ENCODE measurements around the gene SEMA3C. TPM values are rescaled to one million over a fixed set of nuclear protein-coding genes. Genes with fewer than 3 reads are reported as not detected.

The SEMA3C gene
- total RNA-seq, 1 donor from 2014 or later: 68.6 TPM

DNA sequence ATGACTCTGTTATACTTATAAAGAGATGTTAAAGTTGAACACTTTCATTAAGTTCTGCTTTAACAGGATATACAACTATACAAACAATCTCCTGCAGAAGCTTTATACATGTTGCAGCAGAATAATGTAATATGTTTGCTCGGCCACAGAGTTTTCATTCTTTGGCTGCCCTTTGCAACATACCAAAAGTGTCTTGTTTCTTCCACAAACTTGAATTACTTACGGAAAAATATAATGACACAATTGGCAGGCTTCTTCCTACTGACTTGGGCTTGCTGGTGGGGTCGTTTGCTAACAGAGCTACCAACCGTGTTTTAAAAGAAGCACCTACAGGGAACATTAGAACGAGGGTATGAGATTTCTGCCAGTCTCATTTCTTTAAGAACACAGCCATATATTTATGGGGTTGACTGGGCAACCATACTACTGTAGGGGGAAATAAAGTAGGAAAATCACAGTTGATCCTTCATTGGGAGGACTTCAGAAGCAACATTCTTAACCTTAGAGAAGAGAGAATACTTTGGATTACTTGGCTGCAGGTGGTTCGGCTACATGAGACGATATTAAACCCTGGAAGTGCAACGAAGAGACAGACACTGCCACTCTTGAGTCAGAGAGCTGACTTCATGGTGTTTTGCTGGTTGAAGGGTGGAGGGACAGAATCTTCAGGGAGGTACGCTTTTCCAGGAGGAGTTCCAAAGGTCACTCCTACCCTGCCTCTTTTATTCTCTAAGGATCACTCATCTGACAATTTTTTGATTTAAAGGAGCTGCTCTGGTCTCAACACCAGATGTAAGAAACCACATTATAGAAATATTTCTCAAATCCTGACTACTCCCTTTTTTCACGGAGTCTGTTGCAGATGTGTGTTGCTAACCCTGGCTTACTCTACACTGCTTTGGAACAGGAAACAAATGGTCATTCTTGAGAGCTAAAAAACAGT, 123.9 kb downstream of the SEMA3C start:
- no peak for DNase-seq (ENCODE audit: low read depth)
- no peak overlapping the region for H3K4me3 ChIP-seq (ENCODE audit: low read depth, low read length)
- TF ChIP-seq, protein P1, sequence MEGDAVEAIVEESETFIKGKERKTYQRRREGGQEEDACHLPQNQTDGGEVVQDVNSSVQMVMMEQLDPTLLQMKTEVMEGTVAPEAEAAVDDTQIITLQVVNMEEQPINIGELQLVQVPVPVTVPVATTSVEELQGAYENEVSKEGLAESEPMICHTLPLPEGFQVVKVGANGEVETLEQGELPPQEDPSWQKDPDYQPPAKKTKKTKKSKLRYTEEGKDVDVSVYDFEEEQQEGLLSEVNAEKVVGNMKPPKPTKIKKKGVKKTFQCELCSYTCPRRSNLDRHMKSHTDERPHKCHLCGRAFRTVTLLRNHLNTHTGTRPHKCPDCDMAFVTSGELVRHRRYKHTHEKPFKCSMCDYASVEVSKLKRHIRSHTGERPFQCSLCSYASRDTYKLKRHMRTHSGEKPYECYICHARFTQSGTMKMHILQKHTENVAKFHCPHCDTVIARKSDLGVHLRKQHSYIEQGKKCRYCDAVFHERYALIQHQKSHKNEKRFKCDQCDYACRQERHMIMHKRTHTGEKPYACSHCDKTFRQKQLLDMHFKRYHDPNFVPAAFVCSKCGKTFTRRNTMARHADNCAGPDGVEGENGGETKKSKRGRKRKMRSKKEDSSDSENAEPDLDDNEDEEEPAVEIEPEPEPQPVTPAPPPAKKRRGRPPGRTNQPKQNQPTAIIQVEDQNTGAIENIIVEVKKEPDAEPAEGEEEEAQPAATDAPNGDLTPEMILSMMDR (conservative IDR thresholded peaks at IDR 0.05; ENCODE audit: low read depth, low read length): no peak

DNA sequence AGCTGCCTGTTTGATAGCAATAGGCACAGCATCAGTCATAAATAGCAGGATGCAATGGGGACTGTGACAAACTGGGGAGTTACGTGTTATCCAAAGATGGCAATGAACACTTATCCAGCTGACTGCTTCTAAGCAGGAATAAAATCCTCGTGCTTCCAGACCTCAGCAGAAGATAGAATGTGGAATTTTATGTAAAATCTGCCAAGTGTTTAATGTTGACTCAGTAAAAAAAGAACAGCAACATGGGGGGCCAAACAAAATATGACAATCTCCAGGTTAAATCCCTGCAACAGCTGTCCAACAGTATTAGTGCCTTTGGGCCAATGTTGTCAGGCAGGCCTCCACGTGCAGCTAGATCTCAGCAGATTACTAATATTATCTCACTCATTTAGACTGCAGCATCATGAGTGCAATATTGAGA, 127.3 kb downstream of the SEMA3C start:
- no peak overlapping the region for H3K4me3 ChIP-seq (ENCODE audit: low read depth, low read length)

DNA sequence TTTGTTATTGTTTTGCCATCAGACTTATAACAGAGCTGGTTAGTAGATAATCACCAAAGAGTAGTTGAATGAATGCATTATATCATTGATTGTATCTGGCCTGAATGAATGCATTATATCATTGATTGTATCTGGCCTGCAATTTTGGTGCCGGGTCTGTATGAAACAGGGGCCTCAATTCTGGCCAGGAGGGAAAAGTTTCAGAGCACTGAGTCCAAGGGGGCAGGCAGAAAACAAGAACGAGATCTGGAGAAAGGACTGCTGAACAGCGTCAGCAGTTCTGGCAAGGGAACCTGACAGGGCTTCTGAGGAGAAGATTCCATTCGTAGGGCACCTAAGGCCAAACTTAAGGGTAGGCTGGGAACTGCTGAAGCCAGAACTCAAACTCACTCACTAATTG, 128.0 kb downstream of the SEMA3C start:
- TF ChIP-seq, protein P1 (conservative IDR thresholded peaks at IDR 0.05; ENCODE audit: low read depth, low read length): no peak
- no peak for DNase-seq (ENCODE audit: low read depth)
- H3K4me3 ChIP-seq (ENCODE audit: low read depth, low read length): no peak overlapping the region

More for the DNA sequence above, 127.3 kb downstream of the SEMA3C start:
- TF ChIP-seq, protein P1 (conservative IDR thresholded peaks at IDR 0.05; ENCODE audit: low read depth, low read length): no peak
- DNase-seq (ENCODE audit: low read depth): no peak

DNA sequence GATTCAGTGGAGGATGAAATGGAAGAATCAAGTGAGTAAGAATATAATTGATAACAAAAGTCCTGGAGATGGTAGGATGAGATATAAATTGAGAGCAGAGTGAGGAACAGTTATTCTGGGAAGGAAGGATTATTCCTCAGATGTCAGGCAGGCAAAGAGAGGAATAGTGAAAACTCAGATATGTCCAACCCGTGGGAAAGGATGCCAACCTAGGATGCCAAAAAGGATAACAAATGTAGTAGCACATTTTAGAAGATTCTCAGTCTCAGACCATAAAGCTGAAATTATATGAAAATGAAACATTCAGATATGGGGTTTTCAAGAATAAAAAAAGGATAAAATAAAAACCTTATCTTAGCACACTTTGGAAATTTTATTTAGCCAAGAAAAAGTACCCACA, 131.1 kb downstream of the SEMA3C start:
- no peak overlapping the region for H3K4me3 ChIP-seq (ENCODE audit: low read depth, low read length)
- TF ChIP-seq, protein P1 (conservative IDR thresholded peaks at IDR 0.05; ENCODE audit: low read depth, low read length): no peak
- DNase-seq (ENCODE audit: low read depth): no peak

DNA sequence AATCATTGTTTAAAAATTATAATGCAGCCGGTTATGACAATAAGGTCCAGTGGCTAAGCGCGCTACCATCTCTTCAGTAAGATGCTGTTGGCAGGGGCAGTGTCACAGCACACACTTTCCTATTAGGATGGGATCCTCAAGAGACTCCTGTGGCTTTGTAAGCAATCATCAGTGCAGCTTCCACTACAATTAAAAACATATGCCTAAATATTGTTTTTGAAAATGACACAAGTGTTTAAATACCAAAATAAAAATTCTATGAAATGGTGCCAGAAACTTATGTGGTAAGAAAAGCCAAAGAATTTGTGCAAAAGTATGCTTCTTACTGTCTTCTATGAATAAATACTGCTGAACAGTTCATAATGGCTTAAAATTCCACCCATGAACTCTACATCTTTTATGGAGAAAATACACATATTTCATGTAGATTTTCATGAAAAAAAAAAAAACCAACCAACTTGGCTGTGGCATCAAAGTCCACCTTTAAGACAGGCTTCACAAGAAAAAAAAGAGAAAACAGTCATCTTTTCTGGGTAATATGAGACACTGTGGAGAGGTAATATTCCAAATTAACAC, 132.8 kb downstream of the SEMA3C start:
- TF ChIP-seq, protein P1 (conservative IDR thresholded peaks at IDR 0.05; ENCODE audit: low read depth, low read length): no peak
- no peak overlapping the region for H3K4me3 ChIP-seq (ENCODE audit: low read depth, low read length)
- no peak for DNase-seq (ENCODE audit: low read depth)

DNA sequence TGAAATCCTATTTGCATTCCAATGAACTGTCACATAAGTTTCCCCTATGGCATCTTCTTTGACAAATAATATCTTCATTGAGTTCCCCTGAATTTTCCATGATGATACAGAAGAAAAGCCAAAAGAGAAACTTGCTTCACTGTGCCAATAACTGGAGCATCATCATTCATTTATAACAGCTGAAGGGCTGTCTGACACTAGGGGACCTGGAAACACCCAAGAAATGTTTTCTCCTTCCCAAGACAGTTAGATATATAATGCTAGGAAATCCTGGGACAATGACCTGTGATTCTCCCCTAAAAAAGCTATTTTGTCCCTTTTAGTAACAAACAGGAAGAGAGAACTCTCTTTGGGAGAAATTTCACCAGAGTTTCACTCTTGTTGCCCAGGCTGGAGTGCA, 133.6 kb downstream of the SEMA3C start:
- no peak overlapping the region for H3K4me3 ChIP-seq (ENCODE audit: low read depth, low read length)
- no peak for DNase-seq (ENCODE audit: low read depth)
- TF ChIP-seq, protein P1 (conservative IDR thresholded peaks at IDR 0.05; ENCODE audit: low read depth, low read length): no peak

All from epithelial cell of proximal tubule (primary cell).